Measurements from ENCODE around the gene MED13.

- TF ChIP-seq CTCF (IDR thresholded peaks at IDR 0.05): no peak
- no peak for TF ChIP-seq POLR2A (IDR thresholded peaks at IDR 0.05)
Observed at GRCh38 chr17:62109924-62110323, 44.8 kb upstream of the MED13 start.
